DND-41 (cell line): ENCODE results near the gene CDSN.

ENCODE experiments used
- CTCF ChIP-seq: IDR thresholded peaks from 2 replicates; pipeline ENCODE4 v1.5.1; 2012; ENCODE audit warnings: borderline replicate concordance, low read length, moderate library complexity, mild to moderate bottlenecking; ENCODE audit not compliant: poor library complexity, severe bottlenecking; ENCODE audit errors: extremely low read depth
- EZH2 ChIP-seq: IDR thresholded peaks from 3 replicates; pipeline ENCODE4 v1.6.1; 2012; ENCODE audit warnings: borderline replicate concordance, low read depth, mild to moderate bottlenecking, moderate library complexity, low read length, inconsistent platforms; ENCODE audit not compliant: severe bottlenecking

GRCh38 chr6:31114541-31114878, 5.7 kb downstream of the CDSN start, which contains the start of gene PSORS1C1:
- TF ChIP-seq CTCF, result no peak
- no peak for TF ChIP-seq EZH2
